SK-N-SH (cell line): ENCODE results near the gene PEX14. TPM values are rescaled to one million over a fixed set of nuclear protein-coding genes. Genes with fewer than 3 reads are reported as not detected.

ENCODE experiments used
- CTCF ChIA-PET: fragments of 300-600, 350-600 bp; formaldehyde crosslinking; extraction: SDS; loops from one replicate; lab custom pipeline; 2021; lab: Yijun Ruan, JAX
- POLR2A ChIA-PET: fragments of 350-600 bp; sonication (Branson Sonifier 250); formaldehyde crosslinking; extraction: SDS; loops from one replicate; lab custom pipeline; 2020; ENCODE audit warnings: antibody characterized with exemption, inconsistent platforms; lab: Yijun Ruan, JAX
- DNase-seq: peaks from one replicate; pipeline ENCODE4 v3.0.0; 2012
- H2AFZ ChIP-seq: fragments of 200-600 bp; sonication (generic); 2 replicates; pipeline ENCODE4 v1.8.1; 2016; ENCODE audit warnings: antibody characterized with exemption, mild to moderate bottlenecking, low read depth
- H3F3A ChIP-seq: fragments of 200-600 bp; sonication (generic); replicated peaks from 2 replicates; pipeline ENCODE3; 2016; ENCODE audit warnings: antibody characterized with exemption, mild to moderate bottlenecking; ENCODE audit not compliant: insufficient read depth
- H3K27ac ChIP-seq, 2 experiments: fragments of 200-500 bp in 1 of 2; fragments of 200-600 bp in 1 of 2; sonication (Bioruptor generic) in 1 of 2; sonication (generic), shearing (Covaris generic) in 1 of 2; 2 replicates each; pipeline versions ENCODE4 v1.5.1 to v1.6.1; 2014 to 2016; ENCODE audit warnings: low read depth in 2 of 2, inconsistent platforms in 1 of 2, low read length in 1 of 2, mild to moderate bottlenecking in 1 of 2, mixed read lengths in 1 of 2
- H3K27me3 ChIP-seq: fragments of 200-600 bp; sonication (generic), shearing (Covaris generic); 2 replicates; pipeline ENCODE4 v1.6.1; 2016; ENCODE audit warnings: mixed run types; ENCODE audit not compliant: insufficient read depth
- H3K36me3 ChIP-seq, 2 experiments: fragments of 200-500 bp in 1 of 2; fragments of 200-600 bp in 1 of 2; sonication (Bioruptor generic) in 1 of 2; sonication (generic) in 1 of 2; replicated peaks in 1 of 2; 2 replicates each; pipeline versions ENCODE3 to v1.5.1; 2014 to 2016; ENCODE audit warnings: low read length in 1 of 2, mild to moderate bottlenecking in 1 of 2; ENCODE audit not compliant: insufficient read depth in 2 of 2, control insufficient read depth in 1 of 2
- H3K4me1 ChIP-seq, 2 experiments: fragments of 200-500 bp in 1 of 2; fragments of 200-600 bp in 1 of 2; sonication (Bioruptor generic) in 1 of 2; sonication (generic), shearing (Covaris generic) in 1 of 2; 2 replicates each; pipeline versions ENCODE4 v1.5.1 to v1.6.1; 2014 to 2016; ENCODE audit warnings: low read depth in 1 of 2, low read length in 1 of 2, mixed run types in 1 of 2; ENCODE audit not compliant: insufficient read depth in 2 of 2, control insufficient read depth in 1 of 2
- H3K4me2 ChIP-seq: fragments of 200-600 bp; sonication (generic), shearing (Covaris generic); 2 replicates; pipeline ENCODE4 v1.6.1; 2017; ENCODE audit warnings: mixed run types
- H3K4me3 ChIP-seq, 2 experiments: fragments of 200-500 bp in 1 of 2; fragments of 200-600 bp in 1 of 2; sonication (Bioruptor generic) in 1 of 2; sonication (generic), shearing (Covaris generic) in 1 of 2; 2 replicates each; pipeline versions ENCODE4 v1.5.1 to v1.8.1; 2014 to 2016; ENCODE audit warnings: low read depth in 2 of 2, inconsistent platforms in 1 of 2, low read length in 1 of 2, mild to moderate bottlenecking in 1 of 2, mixed read lengths in 1 of 2, moderate library complexity in 1 of 2
- H3K79me2 ChIP-seq: fragments of 200-600 bp; sonication (generic); 2 replicates; pipeline ENCODE4 v1.8.1; 2017; ENCODE audit warnings: mild to moderate bottlenecking; ENCODE audit not compliant: insufficient read depth
- H3K9ac ChIP-seq: fragments of 200-600 bp; sonication (generic); 2 replicates; pipeline ENCODE4 v1.6.1; 2017; ENCODE audit warnings: mixed run types
- H3K9me2 ChIP-seq: fragments of 200-600 bp; sonication (generic); 2 replicates; pipeline ENCODE4 v1.6.1; 2017; ENCODE audit warnings: mixed run types
- H3K9me3 ChIP-seq: fragments of 200-600 bp; sonication (generic); 2 replicates; pipeline ENCODE4 v1.6.1; 2017; ENCODE audit warnings: mixed run types, mild to moderate bottlenecking, moderate library complexity
- H4K20me1 ChIP-seq: fragments of 200-600 bp; sonication (generic); 2 replicates; pipeline ENCODE4 v1.6.1; 2017; ENCODE audit warnings: mild to moderate bottlenecking, mixed run types; ENCODE audit not compliant: insufficient read depth
- CHD2 ChIP-seq: fragments of 150-350 bp; IDR thresholded peaks from 2 replicates; pipeline ENCODE4 v1.6.1; 2018; ENCODE audit warnings: low read length; ENCODE audit not compliant: partially characterized antibody
- ELF1 ChIP-seq: IDR thresholded peaks from 2 replicates; pipeline ENCODE4 v1.4.0; 2012
- EP300 ChIP-seq, 2 experiments: IDR thresholded peaks; 2 replicates each; pipeline versions ENCODE4 v1.4.0 to v1.6.1; 2012; ENCODE audit warnings: borderline replicate concordance in 1 of 2, low read depth in 1 of 2, low read length in 1 of 2
- FOSL2 ChIP-seq: IDR thresholded peaks from 2 replicates; pipeline ENCODE4 v1.4.0; 2012; ENCODE audit warnings: low read depth, mild to moderate bottlenecking, moderate library complexity, borderline replicate concordance
- FOXM1 ChIP-seq: IDR thresholded peaks from 2 replicates; pipeline ENCODE4 v1.4.0; 2012; ENCODE audit warnings: low read depth, mild to moderate bottlenecking
- GATA2 ChIP-seq: sonication (generic); formaldehyde crosslinking; IDR thresholded peaks from 2 replicates; pipeline ENCODE4 v1.5.0; 2020; ENCODE audit warnings: mild to moderate bottlenecking, missing genetic modification reagents
- NFIC ChIP-seq: IDR thresholded peaks from 2 replicates; pipeline ENCODE4 v1.4.0; 2012; ENCODE audit warnings: borderline replicate concordance
- PBX3 ChIP-seq: IDR thresholded peaks from 2 replicates; pipeline ENCODE4; 2012
- RCOR1 ChIP-seq: fragments of 150-350 bp; IDR thresholded peaks from 2 replicates; pipeline ENCODE4 v1.6.1; 2017; ENCODE audit warnings: antibody characterized with exemption, low read length
- RFX5 ChIP-seq: IDR thresholded peaks from 2 replicates; pipeline ENCODE4 v1.6.1; 2012; ENCODE audit warnings: mild to moderate bottlenecking, improper control_type of control experiment, low read length
- SMC3 ChIP-seq: IDR thresholded peaks from 2 replicates; pipeline ENCODE4 v1.6.1; 2012; ENCODE audit warnings: low read depth, low read length, improper control_type of control experiment
- TAF1 ChIP-seq: IDR thresholded peaks from 2 replicates; pipeline ENCODE4 v1.6.1; 2012; ENCODE audit warnings: low read depth, mild to moderate bottlenecking, low read length, moderate library complexity, borderline replicate concordance
- TEAD4 ChIP-seq: IDR thresholded peaks from 2 replicates; pipeline ENCODE4 v1.4.0; 2012; ENCODE audit warnings: mild to moderate bottlenecking, borderline replicate concordance; ENCODE audit not compliant: insufficient read depth
- USF1 ChIP-seq: IDR thresholded peaks from 2 replicates; pipeline ENCODE4 v1.4.0; 2012; ENCODE audit warnings: low read depth, borderline replicate concordance
- YY1 ChIP-seq: IDR thresholded peaks from 2 replicates; pipeline ENCODE4 v1.4.0; 2012; ENCODE audit warnings: low read depth, mild to moderate bottlenecking
- WGBS: methylation state at CpG from one replicate; pipeline ENCODE4 v1.1.6; 2017; ENCODE audit warnings: low lambda C conversion rate; 5-methylcytosine and 5-hydroxymethylcytosine counted together
- polyA plus RNA-seq, 3 experiments: library from polyadenylated mRNA; depleted of rRNA; stranded (reverse); fragments of >200 nt; gene quantifications; 2 replicates each; pipeline ENCODE4 v1.2.3, GENCODE V29; 2012
- TF ChIP-seq, protein P1 (sequence below): IDR thresholded peaks from 2 replicates; pipeline ENCODE4 v1.4.0; 2012; ENCODE audit warnings: low read depth
- TF ChIP-seq, protein P2 (sequence below): fragments of 150-350 bp; IDR thresholded peaks from 2 replicates; pipeline ENCODE4 v1.6.1; 2017; ENCODE audit warnings: antibody characterized with exemption, low read length, low read depth, borderline replicate concordance
- TF ChIP-seq, protein P3 (sequence below): fragments of 150-350 bp; IDR thresholded peaks from 2 replicates; pipeline ENCODE4 v1.6.1; 2016; ENCODE audit warnings: mild to moderate bottlenecking, low read depth, low read length

PEX14 gene
- polyA plus RNA-seq, 1 of the 3 experiments (the other 2 are of a cell fraction): 36.2 TPM

GRCh38 chr1:10607228-10607627 lies 132.5 kb downstream of the PEX14 start:
- H3F3A ChIP-seq: no peaks in the 10 kb centered on the region
- H3K4me1 ChIP-seq: peaks cover 0 to under 1% of the 10 kb centered on the region in 2 experiments; a peak in 1 of 4 replicates
- CTCF ChIA-PET: interaction anchor here (1.3 kb wide), 1 partner anchor 9 kb away, joined by 4 read pairs; no protein-coding TSS in a partner anchor
- 95% methylated on average over 3 of the region's 3 CpGs for WGBS
- H3K9me2 ChIP-seq: no peaks in the 10 kb centered on the region
- no peak overlapping the region for H2AFZ ChIP-seq
- H3K4me2 ChIP-seq: no peak overlapping the region
- POLR2A ChIA-PET: no interaction called here
- TF ChIP-seq PBX3: no peak
- no peak for TF ChIP-seq RCOR1
- no peak for TF ChIP-seq EP300 (IDR thresholded peaks at IDR 0.05; ENCODE audit: borderline replicate concordance in 1 of 2, low read depth in 1 of 2, low read length in 1 of 2)
- TF ChIP-seq RFX5: no peak
- no peak for TF ChIP-seq TAF1
- TF ChIP-seq YY1: no peak
- TF ChIP-seq, protein P1, sequence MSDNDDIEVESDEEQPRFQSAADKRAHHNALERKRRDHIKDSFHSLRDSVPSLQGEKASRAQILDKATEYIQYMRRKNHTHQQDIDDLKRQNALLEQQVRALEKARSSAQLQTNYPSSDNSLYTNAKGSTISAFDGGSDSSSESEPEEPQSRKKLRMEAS: no peak
- TF ChIP-seq, protein P2, sequence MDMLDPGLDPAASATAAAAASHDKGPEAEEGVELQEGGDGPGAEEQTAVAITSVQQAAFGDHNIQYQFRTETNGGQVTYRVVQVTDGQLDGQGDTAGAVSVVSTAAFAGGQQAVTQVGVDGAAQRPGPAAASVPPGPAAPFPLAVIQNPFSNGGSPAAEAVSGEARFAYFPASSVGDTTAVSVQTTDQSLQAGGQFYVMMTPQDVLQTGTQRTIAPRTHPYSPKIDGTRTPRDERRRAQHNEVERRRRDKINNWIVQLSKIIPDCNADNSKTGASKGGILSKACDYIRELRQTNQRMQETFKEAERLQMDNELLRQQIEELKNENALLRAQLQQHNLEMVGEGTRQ: no peak
- TF ChIP-seq, protein P3, sequence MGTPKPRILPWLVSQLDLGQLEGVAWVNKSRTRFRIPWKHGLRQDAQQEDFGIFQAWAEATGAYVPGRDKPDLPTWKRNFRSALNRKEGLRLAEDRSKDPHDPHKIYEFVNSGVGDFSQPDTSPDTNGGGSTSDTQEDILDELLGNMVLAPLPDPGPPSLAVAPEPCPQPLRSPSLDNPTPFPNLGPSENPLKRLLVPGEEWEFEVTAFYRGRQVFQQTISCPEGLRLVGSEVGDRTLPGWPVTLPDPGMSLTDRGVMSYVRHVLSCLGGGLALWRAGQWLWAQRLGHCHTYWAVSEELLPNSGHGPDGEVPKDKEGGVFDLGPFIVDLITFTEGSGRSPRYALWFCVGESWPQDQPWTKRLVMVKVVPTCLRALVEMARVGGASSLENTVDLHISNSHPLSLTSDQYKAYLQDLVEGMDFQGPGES: no peak
- TF ChIP-seq, all 33 proteins: peak for 0
- Histone ChIP-seq H3K4me3 (no peak overlapping the region), H3K9ac (no peak overlapping the region), H4K20me1 (no peaks in the 10 kb centered on the region), H3K36me3 (no peaks in the 10 kb centered on the region), H3K27me3 (no peaks in the 10 kb centered on the region), H3K79me2 (no peaks in the 10 kb centered on the region), H3K27ac (no peak overlapping the region), H3K9me3 (no peaks in the 10 kb centered on the region)
- no peak for DNase-seq

- Histone ChIP-seq H4K20me1 (no peaks in the 10 kb centered on the region), H3K4me2 (no peak overlapping the region), H3K4me3 (no peak overlapping the region), H3K4me1 (peaks cover 0 to 9% of the 10 kb centered on the region in 2 experiments; a peak in 1 of 4 replicates), H3K27ac (no peak overlapping the region), H3K27me3 (no peaks in the 10 kb centered on the region), H3K9me3 (no peaks in the 10 kb centered on the region), H3F3A (no peaks in the 10 kb centered on the region), H2AFZ (no peak overlapping the region), H3K36me3 (no peaks in the 10 kb centered on the region), H3K9ac (no peak overlapping the region), H3K79me2 (no peaks in the 10 kb centered on the region), H3K9me2 (no peaks in the 10 kb centered on the region)
- CTCF ChIA-PET: interaction anchor here (0.6 kb wide), 1 partner anchor 56 kb away, joined by 4 read pairs; no protein-coding TSS in a partner anchor
- TF ChIP-seq NFIC: no peak
- TF ChIP-seq RCOR1: no peak
- no peak for TF ChIP-seq CHD2
- no peak for TF ChIP-seq ELF1
- TF ChIP-seq TEAD4: no peak
- TF ChIP-seq, protein P1: no peak
- no peak for TF ChIP-seq SMC3
- TF ChIP-seq FOXM1: no peak
- no peak for TF ChIP-seq TAF1
- TF ChIP-seq FOSL2: no peak
- no peak for TF ChIP-seq GATA2 (CRISPR knock-in tag)
- no peak for TF ChIP-seq USF1
- TF ChIP-seq EP300 (IDR thresholded peaks at IDR 0.05; ENCODE audit: borderline replicate concordance in 1 of 2, low read depth in 1 of 2, low read length in 1 of 2): no peak
- TF ChIP-seq, protein P2: no peak
- POLR2A ChIA-PET: no interaction called here
- DNase-seq: no peak
- 94% methylated on average over 2 of the region's 2 CpGs for WGBS
Observed at GRCh38 chr1:10608690-10609089, 133.9 kb downstream of the PEX14 start.
